D341Med (cell line): ENCODE results near the gene TPPP2.

Experiments used
- DNase-seq: peaks from one replicate; pipeline ENCODE4 v3.0.0; 2012; ENCODE audit warnings: low spot score

Gene TPPP2

GRCh38 chr14:21077672-21078071, 47.7 kb downstream of the TPPP2 start:
- no peak for DNase-seq

- no peak for DNase-seq
Measured at GRCh38 chr14:21078287-21078686, 48.3 kb downstream of the TPPP2 start.

DNA sequence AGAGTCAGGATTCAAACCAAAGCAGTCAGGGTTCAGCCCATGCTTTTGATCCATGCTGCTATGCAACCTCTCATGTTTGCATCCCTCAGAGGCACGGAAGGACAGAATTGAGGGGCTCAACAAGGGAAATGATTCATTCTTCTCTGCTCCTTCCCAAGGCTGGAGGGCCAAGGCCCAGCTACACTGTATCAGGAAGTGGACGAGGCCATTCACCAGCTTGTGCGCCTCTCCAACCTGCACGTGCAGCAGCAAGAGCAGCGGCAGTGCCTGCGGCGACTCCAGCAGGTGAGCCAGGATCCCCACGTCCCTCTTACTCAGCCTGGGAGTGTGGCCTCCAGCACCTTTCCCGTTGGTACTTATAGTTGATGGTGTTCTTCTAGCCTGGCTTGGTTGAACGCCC, 48.7 kb downstream of the TPPP2 start:
- DNase-seq, result no peak

GRCh38 chr14:21081521-21082142, 51.6 kb downstream of the TPPP2 start:
- no peak for DNase-seq
